ENCODE measurements around the gene RGS19. TPM values are rescaled to one million over a fixed set of nuclear protein-coding genes. Genes with fewer than 3 reads are reported as not detected.
A peak's percentile ranks its signal among the peaks of the same experiment; 100 is the strongest.

The RGS19 gene
- total RNA-seq, 6 experiments from 2014 or later: 2.6 to 10.9 (median 5.7) TPM

GRCh38 chr20:64039293-64040160 lies 39.8 kb downstream of the RGS19 start:
- H3K4me3 ChIP-seq: peak overlapping the region; percentile 57 to 62 (median 61)
- WGBS (ENCODE audit: insufficient coverage, low coverage, low lambda C conversion rate, missing lambda C conversion rate): 15% methylated on average over 4 of the region's 17 CpGs
- H3K36me3 ChIP-seq: no peaks in the 10 kb centered on the region
- no peaks in the 10 kb centered on the region for H3K9me3 ChIP-seq
- intact Hi-C loops (cut with DNase I): no loop called here
- H3K27me3 ChIP-seq: peaks cover 0 to 11% of the 10 kb centered on the region in 2 donors
- peak overlapping the region in 1 of 3 donors; percentile 39 for H3K27ac ChIP-seq
- DNase-seq: no peak
- ATAC-seq: peak; percentile 43 to 58 (median 48)
- TF ChIP-seq CTCF (IDR thresholded peaks at IDR 0.05) (no peak), POLR2A (IDR thresholded peaks at IDR 0.05) (no peak)
- H3K4me1 ChIP-seq: peaks cover 0 to 7% (median 0%) of the 10 kb centered on the region in 4 donors

- Histone ChIP-seq H3K4me1 (peaks cover 0 to 7% (median 0%) of the 10 kb centered on the region in 4 donors), H3K27me3 (peaks cover 0 to 11% of the 10 kb centered on the region in 2 donors), H3K4me3 (peak overlapping the region; percentile 57 to 62 (median 61)), H3K36me3 (no peaks in the 10 kb centered on the region), H3K9me3 (no peaks in the 10 kb centered on the region), H3K27ac (peak overlapping the region; percentile 8 to 39 (median 15))
- intact Hi-C loops (cut with DNase I): no loop called here
- ATAC-seq (peak; percentile 87 to 91 (median 88)), DNase-seq (peak; percentile 82 to 88 (median 85))
- no peak for TF ChIP-seq POLR2A (IDR thresholded peaks at IDR 0.05)
- peak; percentile 58 to 66 (median 61) for TF ChIP-seq CTCF (IDR thresholded peaks at IDR 0.05)
- 0% methylated on average over 12 of the region's 91 CpGs for WGBS (ENCODE audit: insufficient coverage, low coverage, low lambda C conversion rate, missing lambda C conversion rate)
Measured at GRCh38 chr20:64038565-64039292, 40.6 kb downstream of the RGS19 start.

GRCh38 chr20:64038224-64038564 lies 41.1 kb downstream of the RGS19 start:
- intact Hi-C loops (cut with DNase I): no loop called here
- Histone ChIP-seq H3K27ac (peak overlapping the region in 2 of 3 donors; percentile 8 to 39), H3K4me1 (peaks cover 0 to 7% (median 0%) of the 10 kb centered on the region in 4 donors), H3K4me3 (peak overlapping the region in 2 of 3 donors; percentile 57 to 62), H3K9me3 (no peaks in the 10 kb centered on the region), H3K27me3 (peaks cover 0 to 11% of the 10 kb centered on the region in 2 donors), H3K36me3 (peaks cover 0 to 1% (median 0%) of the 10 kb centered on the region in 4 donors)
- TF ChIP-seq CTCF (IDR thresholded peaks at IDR 0.05): no peak
- TF ChIP-seq POLR2A (IDR thresholded peaks at IDR 0.05): no peak
- ATAC-seq: peak; percentile 7 to 43 (median 20)
- peak in 1 of 3 donors; percentile 53 for DNase-seq
- WGBS (ENCODE audit: insufficient coverage, low coverage, low lambda C conversion rate, missing lambda C conversion rate): 0% methylated on average over 3 of the region's 30 CpGs

GRCh38 chr20:64037498-64038213 lies 41.7 kb downstream of the RGS19 start:
- Histone ChIP-seq H3K4me1 (peaks cover 0 to 7% (median 0%) of the 10 kb centered on the region in 4 donors), H3K27me3 (peaks cover 0 to 11% of the 10 kb centered on the region in 2 donors), H3K9me3 (no peaks in the 10 kb centered on the region), H3K4me3 (no peak overlapping the region), H3K27ac (no peak overlapping the region), H3K36me3 (peaks cover 0 to 7% (median 0%) of the 10 kb centered on the region in 4 donors)
- intact Hi-C loops (cut with DNase I): no loop called here
- no peak for DNase-seq
- TF ChIP-seq POLR2A (IDR thresholded peaks at IDR 0.05): no peak
- TF ChIP-seq CTCF (IDR thresholded peaks at IDR 0.05): no peak
- 15% methylated on average over 16 of the region's 36 CpGs for WGBS (ENCODE audit: insufficient coverage, low coverage, low lambda C conversion rate, missing lambda C conversion rate)
- ATAC-seq: no peak
